HepG2 (cell line): ENCODE measurements around the gene SHISA5. TPM values are rescaled to one million over a fixed set of nuclear protein-coding genes. Genes with fewer than 3 reads are reported as not detected.

ENCODE experiments used
- ARNT ChIP-seq: fragments of 450-650 bp; IDR thresholded peaks from 2 replicates; pipeline ENCODE4 v1.6.1; 2017
- CAMTA2 ChIP-seq: sonication (generic); formaldehyde crosslinking; IDR thresholded peaks from 2 replicates; pipeline ENCODE4 v1.4.0; 2020; ENCODE audit warnings: mild to moderate bottlenecking, missing genetic modification reagents, borderline replicate concordance
- FOXK1 ChIP-seq: sonication (generic); formaldehyde crosslinking; IDR thresholded peaks from 2 replicates; pipeline ENCODE4 v1.4.0; 2020; ENCODE audit warnings: low read depth, missing genetic modification reagents, borderline replicate concordance
- HNRNPH1 ChIP-seq: fragments of 200-400 bp; formaldehyde crosslinking; optimal IDR thresholded peaks from 2 replicates; pipeline ENCODE3; 2017; ENCODE audit warnings: mild to moderate bottlenecking, low read depth, low read length
- HNRNPUL1 ChIP-seq: fragments of 200-400 bp; formaldehyde crosslinking; IDR thresholded peaks from 2 replicates; pipeline ENCODE4 v1.6.1; 2017; ENCODE audit warnings: low read depth, mild to moderate bottlenecking, low read length, moderate library complexity
- JUNB ChIP-seq: sonication (generic); formaldehyde crosslinking; IDR thresholded peaks from 2 replicates; pipeline ENCODE4 v1.8.0; 2022; ENCODE audit warnings: missing genetic modification reagents, mild to moderate bottlenecking, borderline replicate concordance
- KDM4B ChIP-seq: sonication (generic); formaldehyde crosslinking; IDR thresholded peaks from 2 replicates; pipeline ENCODE4 v1.4.0; 2020; ENCODE audit warnings: missing genetic modification reagents
- KLF11 ChIP-seq: IDR thresholded peaks from 2 replicates; pipeline ENCODE4 v1.6.1; 2016; ENCODE audit warnings: missing compliant biosample characterization
- MTA3 ChIP-seq: sonication (generic); formaldehyde crosslinking; IDR thresholded peaks from 2 replicates; pipeline ENCODE4 v1.4.0; 2020; ENCODE audit warnings: missing genetic modification reagents
- NFKB2 ChIP-seq: sonication (generic); formaldehyde crosslinking; IDR thresholded peaks from 2 replicates; pipeline ENCODE4 v1.4.0; 2020; ENCODE audit warnings: missing genetic modification reagents, borderline replicate concordance
- RELA ChIP-seq: sonication (generic); formaldehyde crosslinking; IDR thresholded peaks from 2 replicates; pipeline ENCODE4 v1.4.0; 2020; ENCODE audit warnings: missing genetic modification reagents
- SMAD3 ChIP-seq: sonication (generic); formaldehyde crosslinking; IDR thresholded peaks from 2 replicates; pipeline ENCODE4 v1.4.0; 2020; ENCODE audit warnings: missing genetic modification reagents
- STAG1 ChIP-seq: sonication (generic); formaldehyde crosslinking; IDR thresholded peaks from 2 replicates; pipeline ENCODE4 v1.4.0; 2020; ENCODE audit warnings: missing genetic modification reagents
- TARDBP ChIP-seq: sonication (generic); formaldehyde crosslinking; IDR thresholded peaks from 2 replicates; pipeline ENCODE4 v1.8.0; 2022; ENCODE audit warnings: mild to moderate bottlenecking, missing genetic modification reagents
- TEAD3 ChIP-seq: optimal IDR thresholded peaks from 2 replicates; pipeline ENCODE3; 2016; ENCODE audit warnings: borderline replicate concordance
- TSC22D2 ChIP-seq: sonication (generic); formaldehyde crosslinking; IDR thresholded peaks from 2 replicates; pipeline ENCODE4 v1.5.1; 2020; ENCODE audit warnings: missing genetic modification reagents, mild to moderate bottlenecking, borderline replicate concordance
- XRCC5 ChIP-seq: fragments of 200-400 bp; formaldehyde crosslinking; optimal IDR thresholded peaks from 2 replicates; pipeline ENCODE3; 2017; ENCODE audit warnings: mild to moderate bottlenecking, low read length
- ZNF772 ChIP-seq: sonication (generic); formaldehyde crosslinking; IDR thresholded peaks from 2 replicates; pipeline ENCODE4 v1.5.0; 2020; ENCODE audit warnings: mild to moderate bottlenecking, missing genetic modification reagents
- ZNF816 ChIP-seq: sonication (generic); formaldehyde crosslinking; IDR thresholded peaks from 2 replicates; pipeline ENCODE4 v1.8.0; 2022; ENCODE audit warnings: missing genetic modification reagents, mild to moderate bottlenecking, borderline replicate concordance
- ZNF879 ChIP-seq: sonication (generic); formaldehyde crosslinking; IDR thresholded peaks from 2 replicates; pipeline ENCODE4 v1.8.1; 2023; ENCODE audit warnings: missing genetic modification reagents
- polyA plus RNA-seq, 8 experiments: library from polyadenylated mRNA; depleted of rRNA in 3 of 8; stranded (reverse) in 7 of 8; unstranded in 1 of 8; fragments of >200 nt; fragmentation: Illumina TruSeq in 4 of 8; extraction: Trizol in 4 of 8; gene quantifications; 2 replicates each; pipeline versions ENCODE4 v1.2.1 to v1.2.3, GENCODE V29; 2011 to 2016; ENCODE audit warnings: low read depth in 4 of 8, missing spikeins in 1 of 8, mixed read lengths in 1 of 8; ENCODE audit not compliant: insufficient read depth in 1 of 8
- total RNA-seq, 5 experiments: library from RNA; depleted of rRNA; stranded (reverse); fragments of >200 nt; fragmentation: Illumina TruSeq; extraction: Trizol; gene quantifications; 2 replicates each; pipeline ENCODE4 v1.2.3, GENCODE V29; 2016; ENCODE audit warnings: low read depth in 1 of 5
- TF ChIP-seq, protein P1 (sequence below): IDR thresholded peaks from 2 replicates; pipeline ENCODE4 v1.6.1; 2016; ENCODE audit warnings: low read depth, borderline replicate concordance
- TF ChIP-seq, protein P2 (sequence below): sonication (generic); formaldehyde crosslinking; conservative IDR thresholded peaks from 2 replicates; pipeline ENCODE4 v1.4.0; 2020; ENCODE audit warnings: missing genetic modification reagents
- TF ChIP-seq, protein P3 (sequence below): sonication (generic); formaldehyde crosslinking; conservative IDR thresholded peaks from 2 replicates; pipeline ENCODE4 v1.4.0; 2020; ENCODE audit warnings: missing genetic modification reagents
- TF ChIP-seq, protein P4 (sequence below): sonication (generic); formaldehyde crosslinking; IDR thresholded peaks from 2 replicates; pipeline ENCODE4 v1.5.1; 2020; ENCODE audit warnings: mild to moderate bottlenecking, missing genetic modification reagents, moderate library complexity

Gene SHISA5
- total and polyA plus RNA-seq, 2 of the 13 experiments (the other 11 are each of a cell fraction or from before 2014, with no cell fraction given) = 75.8 to 91.4 TPM

DNA sequence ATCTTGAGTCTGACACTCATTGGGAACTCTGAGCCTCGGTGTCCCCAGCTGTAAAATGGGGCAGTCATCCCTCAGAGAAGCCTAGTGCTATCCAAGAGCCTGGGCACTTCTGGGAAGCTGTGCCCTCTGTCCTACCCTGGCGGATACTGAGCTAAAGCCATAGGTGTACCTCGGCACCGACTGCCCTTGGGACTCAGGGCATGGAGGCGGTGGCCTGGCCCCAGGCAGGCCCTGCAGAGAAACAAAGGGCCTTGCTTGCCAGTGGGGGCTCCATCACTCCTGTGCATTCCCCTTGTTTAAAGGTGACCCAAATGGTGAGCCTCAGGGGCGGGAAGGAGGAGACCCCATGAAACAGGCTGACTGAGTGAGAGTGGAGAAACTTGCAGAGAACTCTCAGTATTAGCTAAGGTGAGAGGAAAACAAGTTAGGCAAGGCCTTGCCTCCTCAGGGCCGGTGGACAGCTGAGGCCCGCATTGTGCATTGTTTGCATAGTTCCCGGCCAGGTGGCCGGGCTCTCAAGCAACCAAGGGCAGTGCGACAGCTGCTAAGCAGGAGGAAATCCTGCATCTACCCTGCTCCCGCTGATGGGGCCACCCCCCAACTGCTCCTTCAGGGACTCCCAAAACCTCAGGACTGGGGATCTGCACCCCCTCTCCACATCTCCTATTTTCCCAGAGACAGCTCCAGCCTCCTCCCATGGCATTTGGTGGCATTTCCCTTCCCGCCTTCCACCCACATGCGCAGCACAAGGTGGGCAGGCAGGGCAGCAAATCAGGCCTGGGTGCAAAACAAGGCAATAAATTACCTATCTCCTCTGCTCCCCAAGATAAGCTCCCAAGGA is 48.4 kb upstream of the SHISA5 start (continued):
- TF ChIP-seq, protein P1, sequence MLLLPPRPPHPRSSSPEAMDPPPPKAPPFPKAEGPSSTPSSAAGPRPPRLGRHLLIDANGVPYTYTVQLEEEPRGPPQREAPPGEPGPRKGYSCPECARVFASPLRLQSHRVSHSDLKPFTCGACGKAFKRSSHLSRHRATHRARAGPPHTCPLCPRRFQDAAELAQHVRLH (CRISPR knock-in tag) = no peak
- TF ChIP-seq JUNB (no peak), ZNF816 (CRISPR knock-in tag) (no peak), TSC22D2 (no peak), FOXK1 (CRISPR knock-in tag) (no peak), SMAD3 (CRISPR knock-in tag) (no peak), KLF11 (no peak), HNRNPH1 (no peak), HNRNPUL1 (no peak), KDM4B (no peak), NFKB2 (CRISPR knock-in tag) (no peak), ARNT (no peak), TEAD3 (CRISPR knock-in tag) (peak; percentile 49), CAMTA2 (CRISPR knock-in tag) (no peak), XRCC5 (no peak), TARDBP (CRISPR knock-in tag) (no peak), MTA3 (CRISPR knock-in tag) (no peak), ZNF772 (CRISPR knock-in tag) (no peak), RELA (CRISPR knock-in tag) (no peak), STAG1 (CRISPR knock-in tag) (no peak), ZNF879 (CRISPR knock-in tag) (no peak)
- TF ChIP-seq, protein P2, sequence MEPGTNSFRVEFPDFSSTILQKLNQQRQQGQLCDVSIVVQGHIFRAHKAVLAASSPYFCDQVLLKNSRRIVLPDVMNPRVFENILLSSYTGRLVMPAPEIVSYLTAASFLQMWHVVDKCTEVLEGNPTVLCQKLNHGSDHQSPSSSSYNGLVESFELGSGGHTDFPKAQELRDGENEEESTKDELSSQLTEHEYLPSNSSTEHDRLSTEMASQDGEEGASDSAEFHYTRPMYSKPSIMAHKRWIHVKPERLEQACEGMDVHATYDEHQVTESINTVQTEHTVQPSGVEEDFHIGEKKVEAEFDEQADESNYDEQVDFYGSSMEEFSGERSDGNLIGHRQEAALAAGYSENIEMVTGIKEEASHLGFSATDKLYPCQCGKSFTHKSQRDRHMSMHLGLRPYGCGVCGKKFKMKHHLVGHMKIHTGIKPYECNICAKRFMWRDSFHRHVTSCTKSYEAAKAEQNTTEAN = no peak
- TF ChIP-seq, protein P3, sequence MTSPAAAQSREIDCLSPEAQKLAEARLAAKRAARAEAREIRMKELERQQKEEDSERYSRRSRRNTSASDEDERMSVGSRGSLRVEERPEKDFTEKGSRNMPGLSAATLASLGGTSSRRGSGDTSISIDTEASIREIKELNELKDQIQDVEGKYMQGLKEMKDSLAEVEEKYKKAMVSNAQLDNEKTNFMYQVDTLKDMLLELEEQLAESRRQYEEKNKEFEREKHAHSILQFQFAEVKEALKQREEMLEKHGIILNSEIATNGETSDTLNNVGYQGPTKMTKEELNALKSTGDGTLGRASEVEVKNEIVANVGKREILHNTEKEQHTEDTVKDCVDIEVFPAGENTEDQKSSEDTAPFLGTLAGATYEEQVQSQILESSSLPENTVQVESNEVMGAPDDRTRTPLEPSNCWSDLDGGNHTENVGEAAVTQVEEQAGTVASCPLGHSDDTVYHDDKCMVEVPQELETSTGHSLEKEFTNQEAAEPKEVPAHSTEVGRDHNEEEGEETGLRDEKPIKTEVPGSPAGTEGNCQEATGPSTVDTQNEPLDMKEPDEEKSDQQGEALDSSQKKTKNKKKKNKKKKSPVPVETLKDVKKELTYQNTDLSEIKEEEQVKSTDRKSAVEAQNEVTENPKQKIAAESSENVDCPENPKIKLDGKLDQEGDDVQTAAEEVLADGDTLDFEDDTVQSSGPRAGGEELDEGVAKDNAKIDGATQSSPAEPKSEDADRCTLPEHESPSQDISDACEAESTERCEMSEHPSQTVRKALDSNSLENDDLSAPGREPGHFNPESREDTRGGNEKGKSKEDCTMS (CRISPR knock-in tag) = no peak
- TF ChIP-seq, protein P4, sequence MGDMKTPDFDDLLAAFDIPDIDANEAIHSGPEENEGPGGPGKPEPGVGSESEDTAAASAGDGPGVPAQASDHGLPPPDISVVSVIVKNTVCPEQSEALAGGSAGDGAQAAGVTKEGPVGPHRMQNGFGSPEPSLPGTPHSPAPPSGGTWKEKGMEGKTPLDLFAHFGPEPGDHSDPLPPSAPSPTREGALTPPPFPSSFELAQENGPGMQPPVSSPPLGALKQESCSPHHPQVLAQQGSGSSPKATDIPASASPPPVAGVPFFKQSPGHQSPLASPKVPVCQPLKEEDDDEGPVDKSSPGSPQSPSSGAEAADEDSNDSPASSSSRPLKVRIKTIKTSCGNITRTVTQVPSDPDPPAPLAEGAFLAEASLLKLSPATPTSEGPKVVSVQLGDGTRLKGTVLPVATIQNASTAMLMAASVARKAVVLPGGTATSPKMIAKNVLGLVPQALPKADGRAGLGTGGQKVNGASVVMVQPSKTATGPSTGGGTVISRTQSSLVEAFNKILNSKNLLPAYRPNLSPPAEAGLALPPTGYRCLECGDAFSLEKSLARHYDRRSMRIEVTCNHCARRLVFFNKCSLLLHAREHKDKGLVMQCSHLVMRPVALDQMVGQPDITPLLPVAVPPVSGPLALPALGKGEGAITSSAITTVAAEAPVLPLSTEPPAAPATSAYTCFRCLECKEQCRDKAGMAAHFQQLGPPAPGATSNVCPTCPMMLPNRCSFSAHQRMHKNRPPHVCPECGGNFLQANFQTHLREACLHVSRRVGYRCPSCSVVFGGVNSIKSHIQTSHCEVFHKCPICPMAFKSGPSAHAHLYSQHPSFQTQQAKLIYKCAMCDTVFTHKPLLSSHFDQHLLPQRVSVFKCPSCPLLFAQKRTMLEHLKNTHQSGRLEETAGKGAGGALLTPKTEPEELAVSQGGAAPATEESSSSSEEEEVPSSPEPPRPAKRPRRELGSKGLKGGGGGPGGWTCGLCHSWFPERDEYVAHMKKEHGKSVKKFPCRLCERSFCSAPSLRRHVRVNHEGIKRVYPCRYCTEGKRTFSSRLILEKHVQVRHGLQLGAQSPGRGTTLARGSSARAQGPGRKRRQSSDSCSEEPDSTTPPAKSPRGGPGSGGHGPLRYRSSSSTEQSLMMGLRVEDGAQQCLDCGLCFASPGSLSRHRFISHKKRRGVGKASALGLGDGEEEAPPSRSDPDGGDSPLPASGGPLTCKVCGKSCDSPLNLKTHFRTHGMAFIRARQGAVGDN (CRISPR knock-in tag) = peak; percentile 71
